Activated naive CD8-positive, alpha-beta T cell treated with anti-CD3 and anti-CD28 coated beads for 36 hours (primary cell): Measurements from ENCODE around the gene ADGRF1. TPM values are rescaled to one million over a fixed set of nuclear protein-coding genes. Genes with fewer than 3 reads are reported as not detected.
"Not testable (repeated sequence)": the region's sequence is repeated elsewhere in the genome, so short reads cannot be mapped to it uniquely, and the experiment has no call there.

Source experiments
- DNase-seq: peaks from one replicate; pipeline ENCODE4 v3.0.0; 2021
- H3K27ac Mint-ChIP-seq: one replicate; pipeline ENCODE4 v1.8.0; 2022; ENCODE audit warnings: mild to moderate bottlenecking, moderate library complexity, mixed read lengths
- H3K27me3 Mint-ChIP-seq: one replicate; pipeline ENCODE4 v1.8.0; 2022; ENCODE audit warnings: mild to moderate bottlenecking, mixed read lengths
- H3K36me3 Mint-ChIP-seq: one replicate; pipeline ENCODE4 v1.8.0; 2021; ENCODE audit warnings: mild to moderate bottlenecking, mixed read lengths
- H3K4me1 Mint-ChIP-seq: one replicate; pipeline ENCODE4 v1.8.0; 2021; ENCODE audit warnings: mixed read lengths
- H3K4me3 Mint-ChIP-seq: one replicate; pipeline ENCODE4 v1.8.0; 2022; ENCODE audit warnings: mild to moderate bottlenecking, moderate library complexity, mixed read lengths
- H3K9me3 Mint-ChIP-seq: one replicate; pipeline ENCODE4 v1.8.0; 2022; ENCODE audit warnings: mixed read lengths
- total RNA-seq, 2 experiments: library from RNA; stranded (reverse); gene quantifications; one replicate each; pipeline ENCODE4 v1.2.3, GENCODE V29; 2021

The ADGRF1 gene
- total RNA-seq, 2 experiments from 2014 or later = not detected

DNA sequence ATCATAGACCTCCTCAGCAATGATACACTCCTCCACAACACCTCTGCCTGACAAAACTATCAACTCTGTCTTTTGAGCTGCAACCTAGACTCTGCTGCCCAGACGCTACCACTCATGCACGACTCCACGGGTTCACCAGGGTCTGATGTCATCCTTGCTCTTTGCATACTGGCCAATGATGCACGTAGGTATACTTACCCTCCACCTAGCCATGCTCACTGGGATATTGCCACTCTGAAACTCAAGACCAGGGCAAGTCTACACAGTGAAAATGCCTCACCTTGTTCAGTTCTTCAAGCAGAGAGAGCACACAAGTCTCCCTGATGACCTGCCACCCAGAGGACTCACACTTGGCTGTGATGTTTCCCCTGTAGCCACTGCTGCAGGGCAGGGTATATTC is 27.7 kb downstream of the ADGRF1 start:
- Mint-ChIP-seq H3K27me3 (peaks cover 9% of the 10 kb centered on the region), H3K4me3 (no peak overlapping the region), H3K27ac (no peak overlapping the region), H3K36me3 (no peaks in the 10 kb centered on the region), H3K4me1 (no peaks in the 10 kb centered on the region), H3K9me3 (no peaks in the 10 kb centered on the region)
- no peak for DNase-seq

DNA sequence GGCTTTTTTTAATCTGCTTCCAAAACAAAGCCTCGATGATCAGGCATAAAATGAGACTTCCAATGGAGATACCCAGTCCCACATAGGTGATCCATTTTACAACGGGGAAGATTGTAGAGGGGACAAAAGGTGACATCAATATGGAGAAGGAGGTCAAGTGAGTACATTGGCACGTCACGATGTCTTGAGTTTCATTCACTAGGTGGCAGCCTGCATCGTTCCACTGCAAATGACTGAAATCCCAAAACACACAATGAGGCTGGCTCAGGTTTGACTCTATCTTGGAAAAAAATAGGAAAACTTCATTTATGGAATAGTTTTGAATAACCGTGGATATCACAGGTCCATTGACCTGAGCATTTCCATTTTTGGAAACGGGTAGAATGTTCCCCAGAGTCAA is 32.5 kb downstream of the ADGRF1 start:
- no peaks in the 10 kb centered on the region for H3K9me3 Mint-ChIP-seq
- H3K4me3 Mint-ChIP-seq = no peak overlapping the region
- peaks cover 7% of the 10 kb centered on the region for H3K27me3 Mint-ChIP-seq
- no peaks in the 10 kb centered on the region for H3K36me3 Mint-ChIP-seq
- no peak for DNase-seq
- H3K27ac Mint-ChIP-seq = no peak overlapping the region
- H3K4me1 Mint-ChIP-seq = peaks cover 4% of the 10 kb centered on the region

DNA sequence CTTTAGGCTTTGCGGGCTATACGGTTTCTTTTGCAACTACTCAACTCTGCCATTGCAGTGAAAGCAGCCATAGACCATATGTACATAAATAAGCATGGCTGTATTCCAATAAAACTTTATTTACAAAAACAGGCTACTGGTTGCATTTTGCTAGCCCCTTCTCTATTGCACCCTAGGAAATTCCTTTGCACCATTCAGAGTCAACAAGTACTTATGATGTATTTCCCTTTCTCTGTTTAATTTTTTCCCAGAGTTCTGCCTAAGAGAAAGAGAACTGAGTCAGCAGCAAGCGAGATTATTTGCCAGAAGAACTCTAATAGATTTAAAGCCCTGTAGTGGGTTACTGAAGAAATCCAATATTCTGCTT is 33.8 kb downstream of the ADGRF1 start:
- DNase-seq = no peak
- peaks cover 7% of the 10 kb centered on the region for H3K27me3 Mint-ChIP-seq
- no peak overlapping the region for H3K4me3 Mint-ChIP-seq
- peaks cover 8% of the 10 kb centered on the region for H3K4me1 Mint-ChIP-seq
- H3K36me3 Mint-ChIP-seq = no peaks in the 10 kb centered on the region
- H3K9me3 Mint-ChIP-seq = no peaks in the 10 kb centered on the region
- H3K27ac Mint-ChIP-seq = no peak overlapping the region

DNA sequence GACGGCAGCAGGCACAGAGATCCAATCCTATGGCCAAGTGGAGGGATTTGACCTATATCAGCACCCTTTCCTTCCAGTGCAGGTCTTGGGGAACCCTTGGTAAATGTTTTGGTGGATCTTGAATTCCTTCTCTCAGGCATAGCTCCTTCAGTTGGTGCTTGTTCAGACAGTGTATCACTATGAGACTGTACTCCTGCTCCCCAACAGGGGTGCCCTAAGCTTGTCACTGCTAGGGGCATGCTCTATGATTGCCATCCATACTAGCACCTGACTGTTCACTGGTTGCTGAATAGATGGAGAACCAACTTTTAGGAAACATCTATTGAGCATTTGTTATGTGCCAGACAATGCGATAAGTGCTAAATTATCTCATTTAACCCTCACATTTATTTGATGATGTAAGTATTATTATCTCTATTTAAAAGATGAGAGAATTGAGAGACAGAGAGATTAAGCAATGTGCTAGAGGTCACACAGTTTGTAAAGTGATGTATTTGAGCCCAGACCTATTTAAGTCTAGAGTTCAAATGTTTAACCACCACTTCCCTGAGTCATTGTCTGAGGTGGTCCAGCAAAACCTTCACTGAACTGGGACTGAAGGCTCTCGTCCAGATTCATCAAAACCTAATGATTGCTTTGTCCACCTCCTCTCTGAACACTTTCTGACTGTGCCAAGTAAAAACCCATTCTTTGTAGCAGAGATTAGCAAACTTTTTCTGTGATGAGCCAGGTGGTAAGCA is 34.3 kb downstream of the ADGRF1 start:
- Mint-ChIP-seq H3K27me3 (peaks cover 7% of the 10 kb centered on the region), H3K4me1 (peaks cover 8% of the 10 kb centered on the region), H3K9me3 (no peaks in the 10 kb centered on the region), H3K4me3 (no peak overlapping the region), H3K27ac (no peak overlapping the region), H3K36me3 (no peaks in the 10 kb centered on the region)
- no peak for DNase-seq

DNA sequence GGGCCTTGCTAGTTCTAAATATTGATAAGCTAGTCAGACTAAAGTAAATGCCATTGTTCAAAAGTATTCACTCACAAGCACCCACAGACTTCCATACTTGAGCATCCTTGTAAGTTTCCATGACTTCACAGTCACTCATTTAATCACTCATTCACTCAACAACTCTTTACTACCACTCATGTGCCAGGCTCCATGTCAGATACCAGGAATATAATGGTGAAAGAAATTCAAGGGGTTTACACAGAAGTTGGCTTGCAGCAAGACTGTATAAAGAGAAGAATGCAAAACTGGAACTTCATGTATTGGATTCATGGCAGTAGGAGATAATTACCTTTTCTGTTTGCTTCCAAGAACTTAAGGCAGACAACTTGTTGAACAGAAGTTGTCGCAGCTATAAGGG is 36.6 kb downstream of the ADGRF1 start:
- Mint-ChIP-seq H3K36me3 (no peaks in the 10 kb centered on the region), H3K27me3 (peaks cover 7% of the 10 kb centered on the region), H3K4me3 (no peak overlapping the region), H3K4me1 (peaks cover 8% of the 10 kb centered on the region), H3K27ac (no peak overlapping the region), H3K9me3 (no peaks in the 10 kb centered on the region)
- no peak for DNase-seq

DNA sequence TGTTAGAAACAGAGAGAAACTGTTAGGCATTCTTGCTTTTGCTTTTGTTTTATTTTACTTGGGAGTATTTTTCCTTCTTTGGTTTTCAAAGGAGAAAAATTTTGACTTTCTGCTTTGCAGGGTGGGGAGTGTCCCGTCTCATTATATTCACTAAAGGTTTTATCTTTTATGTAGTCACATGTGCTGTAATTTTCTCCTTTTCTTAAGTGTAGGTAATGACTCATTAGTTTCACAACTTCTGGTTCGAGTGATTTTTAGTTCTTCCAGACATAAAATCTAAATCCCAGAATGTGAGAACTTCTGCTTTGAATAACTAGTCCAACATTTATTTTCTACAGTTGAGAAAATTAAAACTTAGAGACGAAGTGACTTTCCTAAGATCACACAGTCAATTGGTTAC is 37.7 kb downstream of the ADGRF1 start:
- Mint-ChIP-seq H3K27ac (no peak overlapping the region), H3K27me3 (peaks cover 13% of the 10 kb centered on the region), H3K36me3 (no peaks in the 10 kb centered on the region), H3K4me3 (no peak overlapping the region), H3K4me1 (peaks cover 8% of the 10 kb centered on the region), H3K9me3 (no peaks in the 10 kb centered on the region)
- DNase-seq = no peak

DNA sequence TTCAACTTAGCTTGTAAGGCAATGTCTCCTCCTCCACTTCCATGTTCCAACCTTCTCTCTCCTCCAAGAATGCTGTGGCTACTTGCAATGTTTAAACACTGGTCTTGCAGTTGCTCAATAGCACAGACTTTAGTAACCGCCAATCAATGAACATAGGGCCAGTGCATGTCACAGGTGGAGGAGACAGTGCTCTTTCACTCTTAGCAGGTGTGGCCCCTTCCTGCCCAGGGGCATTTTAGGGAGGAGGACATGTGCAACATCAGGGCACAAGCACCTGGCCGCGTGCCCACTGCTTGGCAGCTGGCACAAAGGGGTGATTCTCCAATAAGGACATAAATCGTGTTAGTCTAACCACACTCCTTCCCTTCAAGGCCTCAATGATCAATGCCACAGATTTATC is 41.3 kb downstream of the ADGRF1 start:
- no peak overlapping the region for H3K4me3 Mint-ChIP-seq
- no peaks in the 10 kb centered on the region for H3K9me3 Mint-ChIP-seq
- peaks cover 13% of the 10 kb centered on the region for H3K27me3 Mint-ChIP-seq
- peaks cover 8% of the 10 kb centered on the region for H3K4me1 Mint-ChIP-seq
- DNase-seq = no peak
- H3K36me3 Mint-ChIP-seq = no peaks in the 10 kb centered on the region
- H3K27ac Mint-ChIP-seq = no peak overlapping the region

DNA sequence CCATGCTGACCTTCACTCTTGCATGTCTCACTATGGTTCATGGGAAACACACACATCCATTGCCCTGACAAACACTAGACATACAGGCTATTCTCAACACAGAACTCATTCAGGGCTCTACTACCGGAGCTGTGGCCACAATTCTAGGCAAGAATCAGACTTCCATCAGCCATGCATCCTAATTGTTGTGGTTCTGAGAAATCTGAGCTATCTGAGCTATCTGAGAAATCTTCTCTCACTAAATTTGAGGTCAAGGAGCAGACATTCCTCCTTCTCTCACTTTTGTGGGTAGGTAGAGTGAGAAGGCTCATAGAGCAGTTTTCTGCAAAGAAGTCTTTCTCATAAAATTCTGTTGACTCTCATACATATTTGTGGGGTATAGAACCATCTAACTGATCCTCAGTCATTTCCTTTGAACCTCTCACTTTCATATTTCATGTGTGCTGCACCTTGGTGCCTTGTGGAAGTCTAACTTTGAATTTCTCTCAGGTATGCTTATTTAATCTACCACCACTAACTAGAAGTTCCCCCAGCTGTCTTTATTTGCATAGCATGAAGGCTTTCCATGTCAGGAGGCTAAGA is 43.6 kb downstream of the ADGRF1 start:
- DNase-seq = no peak
- H3K4me3 Mint-ChIP-seq = no peak overlapping the region
- no peaks in the 10 kb centered on the region for H3K9me3 Mint-ChIP-seq
- H3K4me1 Mint-ChIP-seq = no peaks in the 10 kb centered on the region
- H3K27me3 Mint-ChIP-seq = peaks cover 14% of the 10 kb centered on the region
- no peaks in the 10 kb centered on the region for H3K36me3 Mint-ChIP-seq
- H3K27ac Mint-ChIP-seq = no peak overlapping the region

DNA sequence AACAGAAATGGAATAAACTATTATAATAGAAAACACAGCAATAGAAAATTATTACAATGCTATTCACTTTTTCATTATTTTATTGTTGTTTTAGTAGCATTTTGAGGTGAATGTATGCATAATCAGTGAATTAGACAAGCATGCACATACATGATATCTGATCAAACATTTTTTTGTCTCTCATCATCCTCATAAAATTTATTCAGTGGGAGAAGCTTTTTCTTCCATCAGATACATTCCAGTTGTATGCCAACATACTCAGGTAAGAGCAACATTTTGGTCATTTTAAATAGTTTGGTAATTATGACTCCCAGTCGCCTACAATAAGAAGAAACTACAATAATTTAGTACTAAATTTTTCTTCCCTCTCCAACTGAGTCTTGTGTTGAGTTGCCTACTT is 44.5 kb downstream of the ADGRF1 start:
- no peaks in the 10 kb centered on the region for H3K36me3 Mint-ChIP-seq
- no peaks in the 10 kb centered on the region for H3K4me1 Mint-ChIP-seq
- H3K27me3 Mint-ChIP-seq = peaks cover 17% of the 10 kb centered on the region
- no peaks in the 10 kb centered on the region for H3K9me3 Mint-ChIP-seq
- H3K4me3 Mint-ChIP-seq = no peak overlapping the region
- H3K27ac Mint-ChIP-seq = no peak overlapping the region
- no peak for DNase-seq

DNA sequence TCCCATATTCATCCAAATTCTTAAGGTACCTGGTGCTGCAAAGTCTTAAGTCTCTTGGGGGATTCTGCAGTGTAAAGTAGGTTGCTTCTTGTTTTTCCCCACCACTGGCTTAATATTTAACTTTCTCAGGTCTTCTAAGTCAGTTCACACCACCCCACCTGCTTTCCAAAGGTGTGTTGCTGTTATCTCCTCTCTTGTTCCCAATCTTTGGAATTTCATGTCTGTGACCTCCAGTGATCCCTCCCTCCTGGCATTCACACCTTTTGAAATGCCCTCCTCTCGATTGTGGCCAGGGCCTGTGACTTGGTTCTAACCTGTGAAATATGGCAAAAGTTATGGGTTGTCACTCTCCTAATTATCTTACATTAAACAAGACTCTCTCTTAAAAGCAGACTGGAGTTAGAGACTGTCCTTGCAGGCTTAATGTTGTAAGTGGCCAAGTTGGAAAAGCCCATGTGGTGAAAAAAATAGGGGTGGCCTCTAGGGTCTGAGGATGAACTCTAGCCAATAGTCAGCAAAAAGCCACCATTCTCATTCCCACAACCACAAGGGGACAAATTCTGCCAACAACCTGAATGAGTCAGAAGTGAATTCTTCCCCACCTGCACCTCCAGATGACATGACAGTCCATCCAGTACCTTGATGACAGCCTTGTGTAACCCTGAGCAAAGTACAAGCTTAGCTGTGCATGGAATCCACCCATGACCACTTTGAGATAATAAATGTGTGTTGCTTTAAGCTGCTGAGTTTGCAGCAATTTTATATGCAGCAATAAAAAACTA is 45.1 kb downstream of the ADGRF1 start:
- H3K4me1 Mint-ChIP-seq = no peaks in the 10 kb centered on the region
- no peaks in the 10 kb centered on the region for H3K9me3 Mint-ChIP-seq
- DNase-seq = no peak
- H3K36me3 Mint-ChIP-seq = no peaks in the 10 kb centered on the region
- H3K4me3 Mint-ChIP-seq = no peak overlapping the region
- peaks cover 17% of the 10 kb centered on the region for H3K27me3 Mint-ChIP-seq
- no peak overlapping the region for H3K27ac Mint-ChIP-seq

DNA sequence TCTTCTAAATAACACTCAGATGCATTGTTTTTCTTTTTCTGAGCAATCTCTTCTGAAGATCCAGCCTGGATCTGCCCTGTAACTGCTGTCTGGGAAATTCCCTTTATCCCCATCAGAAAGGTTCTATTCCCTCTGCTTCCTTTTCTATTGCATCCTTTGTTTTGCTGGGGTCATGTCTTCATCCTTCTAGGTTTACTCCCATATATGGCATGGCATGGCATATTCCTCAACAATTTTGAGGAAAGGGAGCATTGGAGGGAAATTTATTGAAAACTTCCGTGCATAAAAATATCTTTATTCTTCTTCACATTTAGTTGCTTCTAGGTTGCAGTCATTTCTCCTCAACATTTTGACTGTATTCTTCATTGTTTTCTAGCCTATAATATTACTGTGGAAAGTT is 47.2 kb downstream of the ADGRF1 start:
- Mint-ChIP-seq H3K4me1 (no peaks in the 10 kb centered on the region), H3K36me3 (no peaks in the 10 kb centered on the region), H3K4me3 (no peak overlapping the region), H3K27ac (no peak overlapping the region), H3K9me3 (no peaks in the 10 kb centered on the region), H3K27me3 (peaks cover 17% of the 10 kb centered on the region)
- no peak for DNase-seq

DNA sequence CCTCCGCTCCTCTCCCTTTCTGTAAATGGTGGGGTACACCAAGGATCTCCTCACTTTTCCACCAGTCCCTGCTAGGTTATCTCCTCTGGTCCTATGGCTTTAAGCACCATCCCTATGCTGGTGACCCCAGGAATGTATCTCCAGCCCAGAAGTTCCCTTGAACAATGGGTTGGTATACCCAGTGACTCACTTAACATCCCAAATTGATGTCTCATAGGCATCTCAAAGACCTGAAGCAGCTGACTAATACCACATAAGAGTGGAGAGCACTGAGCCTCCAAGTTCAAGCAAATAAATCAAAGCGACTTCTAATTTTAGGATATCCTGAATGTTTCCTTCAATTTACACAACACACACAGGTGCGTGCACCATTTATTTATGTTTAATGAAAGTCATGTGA is 48.3 kb downstream of the ADGRF1 start:
- Mint-ChIP-seq H3K9me3 (no peaks in the 10 kb centered on the region), H3K36me3 (no peaks in the 10 kb centered on the region), H3K4me3 (no peak overlapping the region), H3K27me3 (peaks cover 18% of the 10 kb centered on the region), H3K4me1 (no peaks in the 10 kb centered on the region), H3K27ac (no peak overlapping the region)
- no peak for DNase-seq

DNA sequence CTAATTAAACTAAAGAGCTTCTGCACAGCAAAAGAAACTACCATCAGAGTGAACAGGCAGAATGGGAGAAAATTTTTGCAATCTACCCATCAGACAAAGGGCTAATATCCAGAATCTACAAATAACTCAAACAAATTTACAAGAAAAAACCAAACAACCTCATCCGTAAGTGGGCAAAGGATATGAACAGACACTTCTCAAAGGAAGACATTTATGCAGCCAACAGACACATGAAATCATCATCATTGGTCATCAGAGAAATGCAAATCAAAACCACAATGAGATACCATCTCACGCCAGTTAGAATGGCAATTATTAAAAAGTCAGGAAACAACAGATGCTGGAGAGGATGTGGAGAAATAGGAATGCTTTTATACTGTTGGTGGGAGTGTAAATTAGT is 49.7 kb downstream of the ADGRF1 start:
- not testable (repeated sequence) for H3K4me1 Mint-ChIP-seq, H3K4me3 Mint-ChIP-seq, H3K27ac Mint-ChIP-seq, DNase-seq, H3K9me3 Mint-ChIP-seq, H3K36me3 Mint-ChIP-seq
- peaks cover 18% of the 10 kb centered on the region for H3K27me3 Mint-ChIP-seq

DNA sequence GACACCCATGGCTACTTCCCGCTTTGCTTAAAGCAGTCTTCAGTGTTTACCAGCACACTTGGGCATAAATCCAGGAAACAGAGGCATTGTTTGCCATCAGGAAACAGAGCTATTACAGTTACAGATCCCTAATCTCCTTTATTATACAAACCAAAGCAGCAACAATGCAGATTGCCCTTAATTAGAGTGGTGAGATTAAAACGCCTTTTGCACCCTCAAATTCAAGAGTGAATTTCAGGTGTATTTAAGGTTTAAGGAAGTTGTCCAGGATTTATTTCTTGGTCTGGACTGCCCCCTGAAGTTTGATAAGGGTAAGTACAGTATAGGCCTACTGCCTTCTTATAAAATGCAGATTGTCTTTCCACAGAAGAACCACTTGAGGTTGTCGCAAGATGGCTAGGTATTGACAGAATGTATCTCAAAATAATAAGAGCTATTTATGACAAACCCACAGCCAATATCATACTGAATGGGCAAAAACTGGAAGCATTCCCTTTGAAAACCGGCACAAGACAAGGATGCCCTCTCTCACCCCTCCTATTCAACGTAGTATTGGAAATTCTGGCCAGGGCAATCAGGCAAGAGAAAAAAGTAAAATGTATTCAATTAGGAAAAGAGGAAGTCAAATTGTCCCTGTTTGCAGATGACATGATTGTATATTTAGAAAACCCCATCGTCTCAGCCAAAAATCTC is 51.2 kb downstream of the ADGRF1 start:
- not testable (repeated sequence) for DNase-seq, H3K27ac Mint-ChIP-seq, H3K9me3 Mint-ChIP-seq, H3K36me3 Mint-ChIP-seq, H3K4me3 Mint-ChIP-seq, H3K4me1 Mint-ChIP-seq
- H3K27me3 Mint-ChIP-seq = peaks cover 18% of the 10 kb centered on the region

DNA sequence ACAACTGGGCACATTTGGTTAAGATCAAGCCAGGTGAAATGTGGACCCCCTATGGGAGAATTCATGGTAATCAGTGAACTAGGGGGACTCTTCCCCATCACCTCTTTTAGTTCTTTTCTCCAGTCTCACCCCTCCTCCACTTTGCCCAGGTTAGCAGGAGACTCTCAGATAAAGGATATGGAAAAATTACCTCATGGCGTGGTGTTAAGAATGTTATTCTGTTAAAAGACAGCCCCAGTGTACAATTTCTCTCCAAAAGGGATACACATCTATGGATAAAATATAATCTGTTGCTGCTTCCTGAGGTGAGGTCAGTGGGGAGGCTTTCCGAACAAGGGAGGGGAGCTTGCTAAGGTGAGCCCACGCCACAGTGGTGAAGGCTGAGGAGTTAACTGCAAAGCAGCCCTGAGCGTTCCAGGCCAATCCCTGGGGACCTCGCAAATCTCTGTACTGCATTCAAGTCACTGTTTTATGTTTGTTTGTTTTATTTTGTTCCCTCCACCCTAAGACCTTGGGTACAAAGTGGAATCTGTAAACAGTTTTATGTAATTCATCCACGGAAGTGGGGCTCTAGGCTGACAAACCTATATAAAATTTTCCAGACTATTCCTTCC is 52.0 kb downstream of the ADGRF1 start:
- Mint-ChIP-seq H3K4me1 (no peaks in the 10 kb centered on the region), H3K4me3 (no peak overlapping the region), H3K27ac (no peak overlapping the region), H3K27me3 (peaks cover 13% of the 10 kb centered on the region), H3K36me3 (no peaks in the 10 kb centered on the region), H3K9me3 (no peaks in the 10 kb centered on the region)
- DNase-seq = no peak
